ENCODE results near the gene SSH2. TPM values are rescaled to one million over a fixed set of nuclear protein-coding genes. Genes with fewer than 3 reads are reported as not detected.

Gene SSH2
- total and polyA plus RNA-seq, 4 donors = 7.5 to 14.1 (median 11.2) TPM

DNA sequence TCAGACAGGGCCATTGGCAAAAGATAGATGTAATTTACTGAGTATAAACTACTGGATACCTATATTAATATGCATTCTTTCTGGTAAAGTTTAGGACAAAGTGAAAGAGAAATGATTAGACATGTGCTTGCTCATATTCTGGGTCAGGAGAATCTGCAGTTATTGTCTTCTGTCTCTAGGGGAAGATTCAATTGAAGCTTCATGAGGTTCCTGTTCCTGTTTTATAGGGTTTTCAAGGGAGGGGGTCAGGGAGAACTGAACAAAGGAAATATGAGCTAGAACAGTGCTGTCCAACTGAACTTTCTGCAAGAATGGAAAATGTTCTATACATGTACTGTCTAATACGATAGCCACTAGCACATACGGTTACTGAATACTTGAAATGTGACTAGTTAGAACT lies 248.0 kb downstream of the SSH2 start:
- no peaks in the 10 kb centered on the region for H3K27me3 ChIP-seq (ENCODE audit: control insufficient read depth in 4 of 4, insufficient read depth in 4 of 4, low read length in 3 of 4)
- no peak for DNase-seq (ENCODE audit: low spot score)
- H3K36me3 ChIP-seq (ENCODE audit: control insufficient read depth in 4 of 4, insufficient read depth in 3 of 4, low read depth in 1 of 4, low read length in 3 of 4) = no peaks in the 10 kb centered on the region
- peaks cover 0 to 4% (median 1%) of the 10 kb centered on the region in 4 donors for H3K4me1 ChIP-seq (ENCODE audit: control insufficient read depth in 4 of 4, insufficient read depth in 4 of 4, low read length in 3 of 4)
- H3K9ac ChIP-seq (ENCODE audit: low read depth in 1 of 2, low read length in 2 of 2) = peak overlapping the region in 1 of 2 donors; percentile 39
- H3K9me3 ChIP-seq (ENCODE audit: control insufficient read depth in 4 of 4, low read length in 3 of 4) = no peaks in the 10 kb centered on the region
- TF ChIP-seq RAD21 (IDR thresholded peaks at IDR 0.05) = peak; percentile 9 to 14
- TF ChIP-seq, protein P1, sequence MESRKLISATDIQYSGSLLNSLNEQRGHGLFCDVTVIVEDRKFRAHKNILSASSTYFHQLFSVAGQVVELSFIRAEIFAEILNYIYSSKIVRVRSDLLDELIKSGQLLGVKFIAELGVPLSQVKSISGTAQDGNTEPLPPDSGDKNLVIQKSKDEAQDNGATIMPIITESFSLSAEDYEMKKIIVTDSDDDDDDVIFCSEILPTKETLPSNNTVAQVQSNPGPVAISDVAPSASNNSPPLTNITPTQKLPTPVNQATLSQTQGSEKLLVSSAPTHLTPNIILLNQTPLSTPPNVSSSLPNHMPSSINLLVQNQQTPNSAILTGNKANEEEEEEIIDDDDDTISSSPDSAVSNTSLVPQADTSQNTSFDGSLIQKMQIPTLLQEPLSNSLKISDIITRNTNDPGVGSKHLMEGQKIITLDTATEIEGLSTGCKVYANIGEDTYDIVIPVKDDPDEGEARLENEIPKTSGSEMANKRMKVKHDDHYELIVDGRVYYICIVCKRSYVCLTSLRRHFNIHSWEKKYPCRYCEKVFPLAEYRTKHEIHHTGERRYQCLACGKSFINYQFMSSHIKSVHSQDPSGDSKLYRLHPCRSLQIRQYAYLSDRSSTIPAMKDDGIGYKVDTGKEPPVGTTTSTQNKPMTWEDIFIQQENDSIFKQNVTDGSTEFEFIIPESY (IDR thresholded peaks at IDR 0.05) = no peak
- peak overlapping the region in 1 of 2 donors; percentile 41 for H3K27ac ChIP-seq (ENCODE audit: low read depth in 1 of 2, low read length in 2 of 2)
- H3K4me3 ChIP-seq (ENCODE audit: low read depth in 1 of 3, low read length in 3 of 3) = no peak overlapping the region
- 82% methylated on average over 2 of the region's 2 CpGs for WGBS

DNA sequence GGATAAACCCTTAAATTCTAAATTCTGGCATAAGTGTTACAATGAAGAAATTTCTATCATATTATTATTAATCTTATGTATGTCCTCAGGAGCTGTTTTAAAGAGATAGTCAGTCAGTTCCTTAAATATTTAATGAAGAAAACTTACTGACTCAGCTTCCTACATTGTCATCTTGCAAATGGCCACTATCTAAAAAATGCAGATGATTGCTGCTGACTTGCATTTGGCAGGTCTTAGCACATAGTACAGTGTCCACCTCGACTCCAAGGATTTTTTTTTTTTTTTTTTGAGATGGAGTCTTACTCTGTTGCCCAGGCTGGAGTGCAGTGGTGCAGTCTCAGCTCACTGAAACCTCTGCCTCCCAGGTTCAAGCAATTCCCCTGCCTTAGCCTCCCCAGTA lies 252.2 kb downstream of the SSH2 start:
- Histone ChIP-seq H3K9me3 (ENCODE audit: control insufficient read depth in 4 of 4, low read length in 3 of 4) (no peaks in the 10 kb centered on the region), H3K36me3 (ENCODE audit: control insufficient read depth in 4 of 4, insufficient read depth in 3 of 4, low read depth in 1 of 4, low read length in 3 of 4) (peaks cover 0 to 1% (median 0%) of the 10 kb centered on the region in 4 donors), H3K27ac (ENCODE audit: low read depth in 1 of 2, low read length in 2 of 2) (no peak overlapping the region), H3K4me1 (ENCODE audit: control insufficient read depth in 4 of 4, insufficient read depth in 4 of 4, low read length in 3 of 4) (peaks cover 0 to 3% (median under 1%) of the 10 kb centered on the region in 4 donors), H3K27me3 (ENCODE audit: control insufficient read depth in 4 of 4, insufficient read depth in 4 of 4, low read length in 3 of 4) (no peaks in the 10 kb centered on the region), H3K9ac (ENCODE audit: low read depth in 1 of 2, low read length in 2 of 2) (no peak overlapping the region), H3K4me3 (ENCODE audit: low read depth in 1 of 3, low read length in 3 of 3) (no peak overlapping the region)
- WGBS = 64% methylated on average over 1 of the region's 1 CpG
- DNase-seq (ENCODE audit: low spot score) = no peak
- TF ChIP-seq, protein P2, sequence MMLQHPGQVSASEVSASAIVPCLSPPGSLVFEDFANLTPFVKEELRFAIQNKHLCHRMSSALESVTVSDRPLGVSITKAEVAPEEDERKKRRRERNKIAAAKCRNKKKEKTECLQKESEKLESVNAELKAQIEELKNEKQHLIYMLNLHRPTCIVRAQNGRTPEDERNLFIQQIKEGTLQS (IDR thresholded peaks at IDR 0.05) = no peak
- TF ChIP-seq RAD21 (IDR thresholded peaks at IDR 0.05) (no peak), EGR1 (IDR thresholded peaks at IDR 0.05; ENCODE audit: low read depth in 2 of 2) (no peak), FOXA1 (IDR thresholded peaks at IDR 0.05) (no peak), HNF4A (conservative IDR thresholded peaks at IDR 0.05) (no peak), JUND (IDR thresholded peaks at IDR 0.05) (no peak), SP1 (IDR thresholded peaks at IDR 0.05) (no peak), TAF1 (conservative IDR thresholded peaks at IDR 0.05) (no peak), GABPA (IDR thresholded peaks at IDR 0.05 in 1 of 2, conservative IDR thresholded peaks at IDR 0.05 in 1 of 2) (no peak), HNF4G (IDR thresholded peaks at IDR 0.05) (no peak), FOXA2 (IDR thresholded peaks at IDR 0.05) (no peak), YY1 (IDR thresholded peaks at IDR 0.05) (no peak), RXRA (IDR thresholded peaks at IDR 0.05) (no peak)
- TF ChIP-seq, protein P3, sequence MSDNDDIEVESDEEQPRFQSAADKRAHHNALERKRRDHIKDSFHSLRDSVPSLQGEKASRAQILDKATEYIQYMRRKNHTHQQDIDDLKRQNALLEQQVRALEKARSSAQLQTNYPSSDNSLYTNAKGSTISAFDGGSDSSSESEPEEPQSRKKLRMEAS (IDR thresholded peaks at IDR 0.05) = no peak
- TF ChIP-seq, protein P4, sequence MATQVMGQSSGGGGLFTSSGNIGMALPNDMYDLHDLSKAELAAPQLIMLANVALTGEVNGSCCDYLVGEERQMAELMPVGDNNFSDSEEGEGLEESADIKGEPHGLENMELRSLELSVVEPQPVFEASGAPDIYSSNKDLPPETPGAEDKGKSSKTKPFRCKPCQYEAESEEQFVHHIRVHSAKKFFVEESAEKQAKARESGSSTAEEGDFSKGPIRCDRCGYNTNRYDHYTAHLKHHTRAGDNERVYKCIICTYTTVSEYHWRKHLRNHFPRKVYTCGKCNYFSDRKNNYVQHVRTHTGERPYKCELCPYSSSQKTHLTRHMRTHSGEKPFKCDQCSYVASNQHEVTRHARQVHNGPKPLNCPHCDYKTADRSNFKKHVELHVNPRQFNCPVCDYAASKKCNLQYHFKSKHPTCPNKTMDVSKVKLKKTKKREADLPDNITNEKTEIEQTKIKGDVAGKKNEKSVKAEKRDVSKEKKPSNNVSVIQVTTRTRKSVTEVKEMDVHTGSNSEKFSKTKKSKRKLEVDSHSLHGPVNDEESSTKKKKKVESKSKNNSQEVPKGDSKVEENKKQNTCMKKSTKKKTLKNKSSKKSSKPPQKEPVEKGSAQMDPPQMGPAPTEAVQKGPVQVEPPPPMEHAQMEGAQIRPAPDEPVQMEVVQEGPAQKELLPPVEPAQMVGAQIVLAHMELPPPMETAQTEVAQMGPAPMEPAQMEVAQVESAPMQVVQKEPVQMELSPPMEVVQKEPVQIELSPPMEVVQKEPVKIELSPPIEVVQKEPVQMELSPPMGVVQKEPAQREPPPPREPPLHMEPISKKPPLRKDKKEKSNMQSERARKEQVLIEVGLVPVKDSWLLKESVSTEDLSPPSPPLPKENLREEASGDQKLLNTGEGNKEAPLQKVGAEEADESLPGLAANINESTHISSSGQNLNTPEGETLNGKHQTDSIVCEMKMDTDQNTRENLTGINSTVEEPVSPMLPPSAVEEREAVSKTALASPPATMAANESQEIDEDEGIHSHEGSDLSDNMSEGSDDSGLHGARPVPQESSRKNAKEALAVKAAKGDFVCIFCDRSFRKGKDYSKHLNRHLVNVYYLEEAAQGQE (IDR thresholded peaks at IDR 0.05) = no peak
- TF ChIP-seq, protein P1 (IDR thresholded peaks at IDR 0.05) = no peak
